NT2/D1 (cell line): ENCODE data around the gene PSEN2.

Experiments used
- DNase-seq: peaks from one replicate; pipeline ENCODE4 v3.0.0-alpha.2; 2011; ENCODE audit warnings: low read depth, low spot score
- H3K27me3 ChIP-seq: 2 replicates; pipeline ENCODE4 v1.6.0; 2011; ENCODE audit warnings: mild to moderate bottlenecking; ENCODE audit not compliant: insufficient read length, insufficient read depth
- H3K36me3 ChIP-seq: 2 replicates; pipeline ENCODE4 v1.6.1; 2011; ENCODE audit warnings: mild to moderate bottlenecking, low read length, mixed read lengths; ENCODE audit not compliant: insufficient read depth, insufficient read length
- H3K4me1 ChIP-seq: 2 replicates; pipeline ENCODE4 v1.5.1; 2011; ENCODE audit not compliant: insufficient read depth, insufficient read length
- H3K4me3 ChIP-seq: 2 replicates; pipeline ENCODE4 v1.5.1; 2011; ENCODE audit warnings: low read depth; ENCODE audit not compliant: insufficient read length
- H3K9ac ChIP-seq: 2 replicates; pipeline ENCODE4 v1.6.0; 2011; ENCODE audit warnings: low read depth; ENCODE audit not compliant: insufficient read length
- H3K9me3 ChIP-seq: 2 replicates; pipeline ENCODE4 v1.5.1; 2011; ENCODE audit warnings: mild to moderate bottlenecking, low read length; ENCODE audit not compliant: insufficient read depth
- SUZ12 ChIP-seq: IDR thresholded peaks from 2 replicates; pipeline ENCODE4 v1.6.1; 2011; ENCODE audit not compliant: insufficient read length, insufficient read depth; ENCODE audit errors: extremely low read depth
- YY1 ChIP-seq: IDR thresholded peaks from 2 replicates; pipeline ENCODE4 v1.6.1; 2011; ENCODE audit not compliant: insufficient read length, insufficient read depth
- ZNF274 ChIP-seq: IDR thresholded peaks from 2 replicates; pipeline ENCODE4 v1.6.1; 2011; ENCODE audit warnings: mild to moderate bottlenecking, low read depth, low read length

The PSEN2 gene

DNA sequence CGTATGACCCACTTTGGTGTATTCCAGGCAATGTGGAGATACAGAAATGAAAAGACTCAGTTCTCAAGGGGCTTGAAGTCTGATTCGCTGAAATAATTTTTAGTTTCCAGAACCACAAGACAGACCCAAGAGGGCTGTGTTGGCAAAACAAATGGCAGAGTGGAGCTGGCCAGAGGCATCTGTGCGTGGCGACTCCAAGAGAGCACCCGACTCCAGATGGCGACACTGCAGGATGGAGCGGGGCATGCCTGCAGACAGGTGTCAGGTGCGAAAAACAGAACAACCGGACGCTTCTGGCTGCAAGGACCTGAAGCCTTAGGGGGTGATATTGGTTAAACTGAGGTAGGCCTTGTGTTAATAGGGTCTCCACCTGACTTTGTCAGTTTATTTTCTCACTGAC lies 38.0 kb downstream of the PSEN2 start:
- H3K9ac ChIP-seq, result no peak overlapping the region

DNA sequence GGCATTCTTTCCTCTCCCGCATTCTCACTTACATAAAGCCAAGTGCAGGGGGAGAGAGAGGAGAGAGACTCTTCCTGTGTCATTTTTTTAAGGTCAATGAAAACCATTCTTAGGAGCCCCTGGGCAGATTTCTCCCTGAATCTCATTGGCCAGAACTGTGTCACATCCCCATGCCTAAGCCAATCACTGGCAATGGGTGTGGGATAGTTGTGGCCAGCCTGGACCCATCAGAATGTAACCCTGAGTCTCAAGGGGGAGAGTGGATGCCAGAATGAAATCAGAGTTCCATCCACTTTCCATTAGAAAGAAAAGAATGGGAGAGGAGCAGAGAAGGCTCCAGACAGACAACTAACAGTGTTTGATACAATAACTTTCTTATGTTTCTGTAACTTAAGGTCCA lies 38.5 kb downstream of the PSEN2 start:
- H3K27me3 ChIP-seq, result no peaks in the 10 kb centered on the region
- peak; percentile 28 for DNase-seq
- no peak for TF ChIP-seq ZNF274
- no peak for TF ChIP-seq SUZ12
- no peak for TF ChIP-seq YY1

More for the DNA sequence above, 38.0 kb downstream of the PSEN2 start:
- Histone ChIP-seq H3K36me3 (peaks cover 59% of the 10 kb centered on the region), H3K9me3 (no peaks in the 10 kb centered on the region), H3K27me3 (no peaks in the 10 kb centered on the region), H3K4me3 (no peak overlapping the region), H3K4me1 (peaks cover 6% of the 10 kb centered on the region)
- TF ChIP-seq ZNF274 (no peak), YY1 (no peak), SUZ12 (no peak)
- no peak for DNase-seq

DNA sequence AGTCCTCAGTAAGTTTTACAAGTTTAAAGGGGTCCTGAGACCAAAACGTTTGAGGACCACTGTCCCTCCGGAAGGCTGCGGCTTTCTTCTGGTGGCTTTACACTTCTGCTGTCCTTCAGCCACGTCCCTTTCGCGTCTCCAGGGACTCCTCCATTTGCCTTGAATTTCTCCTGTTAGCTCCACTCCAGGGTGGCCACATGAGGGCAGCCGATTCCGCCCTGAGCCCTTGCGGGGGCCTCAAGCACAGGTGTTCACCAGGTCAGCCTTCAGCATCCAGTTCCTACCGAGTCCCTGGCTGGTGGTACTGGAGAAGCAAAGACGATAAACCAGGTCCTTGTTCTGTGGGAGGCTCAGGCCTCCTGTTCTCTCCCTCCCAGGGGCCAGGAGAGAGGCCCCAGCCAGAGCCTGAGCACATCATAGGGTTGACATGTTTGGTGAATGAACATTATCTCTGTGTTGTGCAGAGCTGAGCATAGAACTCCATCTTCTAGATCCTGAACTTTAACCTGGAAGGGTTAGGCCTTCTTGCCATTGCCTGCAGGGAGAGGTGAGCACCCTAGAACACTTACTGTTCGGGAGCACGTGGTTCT lies 42.3 kb downstream of the PSEN2 start:
- DNase-seq, result peak; percentile 39

More for the DNA sequence above, 38.5 kb downstream of the PSEN2 start:
- H3K4me1 ChIP-seq, result peaks cover 5% of the 10 kb centered on the region
- H3K4me3 ChIP-seq, result no peak overlapping the region
- H3K9me3 ChIP-seq, result no peaks in the 10 kb centered on the region
- H3K9ac ChIP-seq, result no peak overlapping the region
- peaks cover 58% of the 10 kb centered on the region for H3K36me3 ChIP-seq

DNA sequence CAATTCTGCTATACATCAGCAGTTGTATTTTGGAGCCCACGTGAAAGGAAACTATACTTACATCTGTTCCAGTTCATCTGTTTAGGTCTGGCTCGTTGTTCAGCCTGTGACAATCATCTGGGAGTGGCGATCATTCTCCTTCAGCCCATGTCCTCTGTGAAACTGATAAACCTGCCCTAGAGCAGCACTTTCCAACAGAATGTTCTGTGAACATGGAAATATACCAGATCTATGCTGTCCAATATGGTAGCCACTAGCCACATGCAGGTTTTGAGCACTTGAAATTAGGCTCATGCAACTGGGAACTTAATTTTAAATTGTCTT lies 45.2 kb downstream of the PSEN2 start:
- H3K4me1 ChIP-seq, result no peaks in the 10 kb centered on the region
- H3K36me3 ChIP-seq, result peaks cover 53% of the 10 kb centered on the region
- no peaks in the 10 kb centered on the region for H3K27me3 ChIP-seq
- H3K4me3 ChIP-seq, result no peak overlapping the region
- DNase-seq, result no peak
- H3K9ac ChIP-seq, result no peak overlapping the region
- TF ChIP-seq SUZ12 (no peak), YY1 (no peak), ZNF274 (no peak)
- no peaks in the 10 kb centered on the region for H3K9me3 ChIP-seq

More for the DNA sequence above, 42.3 kb downstream of the PSEN2 start:
- H3K36me3 ChIP-seq, result peaks cover 57% of the 10 kb centered on the region
- no peaks in the 10 kb centered on the region for H3K4me1 ChIP-seq
- H3K27me3 ChIP-seq, result no peaks in the 10 kb centered on the region
- no peak overlapping the region for H3K4me3 ChIP-seq
- no peak for TF ChIP-seq ZNF274
- TF ChIP-seq YY1, result no peak
- no peak for TF ChIP-seq SUZ12
- no peaks in the 10 kb centered on the region for H3K9me3 ChIP-seq
- no peak overlapping the region for H3K9ac ChIP-seq

DNA sequence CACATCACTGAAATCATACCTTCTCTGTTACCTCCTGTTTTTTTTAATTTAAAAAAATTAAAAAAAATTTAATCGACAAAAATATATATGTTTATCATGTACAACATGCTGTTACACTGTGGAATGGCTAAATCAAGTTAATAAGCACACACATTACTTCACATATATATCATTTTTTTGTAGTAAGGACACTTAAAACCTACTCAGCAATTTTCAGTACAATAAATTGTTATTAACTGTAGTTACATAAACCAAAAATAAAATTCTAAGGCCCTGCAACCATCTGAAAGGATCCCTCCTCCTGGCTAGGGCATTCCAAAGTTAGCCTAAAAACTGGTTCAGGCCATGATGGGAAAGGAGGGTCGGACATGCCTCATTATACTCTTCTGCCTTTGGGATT lies 46.1 kb downstream of the PSEN2 start:
- no peak overlapping the region for H3K9ac ChIP-seq
- H3K36me3 ChIP-seq, result peaks cover 54% of the 10 kb centered on the region
- DNase-seq, result no peak
- H3K4me3 ChIP-seq, result no peak overlapping the region
- TF ChIP-seq YY1 (no peak), SUZ12 (no peak), ZNF274 (no peak)
- no peaks in the 10 kb centered on the region for H3K4me1 ChIP-seq
- H3K27me3 ChIP-seq, result no peaks in the 10 kb centered on the region
- H3K9me3 ChIP-seq, result no peaks in the 10 kb centered on the region

DNA sequence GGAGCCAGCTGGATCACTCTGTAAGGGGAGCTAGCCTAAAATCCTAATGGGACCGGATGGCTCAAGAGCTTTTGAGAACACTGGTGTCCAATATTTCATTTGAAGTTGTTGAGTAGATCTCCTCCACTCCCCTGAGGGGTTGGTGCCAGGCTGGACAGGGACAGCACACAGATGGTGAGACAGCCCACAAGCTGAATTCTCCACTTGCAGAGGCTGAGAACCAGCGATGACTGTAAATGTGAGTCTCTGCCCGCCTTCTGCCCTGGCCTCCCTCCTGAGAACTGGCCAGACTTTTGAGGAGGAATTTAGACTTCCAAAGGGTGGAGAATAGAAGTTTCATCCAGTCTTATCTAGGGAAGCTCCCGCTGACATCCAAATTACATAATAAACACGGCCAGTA lies 49.2 kb downstream of the PSEN2 start:
- H3K4me3 ChIP-seq, result no peak overlapping the region
- no peaks in the 10 kb centered on the region for H3K9me3 ChIP-seq
- TF ChIP-seq ZNF274 (no peak), YY1 (no peak), SUZ12 (no peak)
- H3K9ac ChIP-seq, result no peak overlapping the region
- no peaks in the 10 kb centered on the region for H3K4me1 ChIP-seq
- H3K27me3 ChIP-seq, result no peaks in the 10 kb centered on the region
- H3K36me3 ChIP-seq, result peaks cover 39% of the 10 kb centered on the region
- no peak for DNase-seq

DNA sequence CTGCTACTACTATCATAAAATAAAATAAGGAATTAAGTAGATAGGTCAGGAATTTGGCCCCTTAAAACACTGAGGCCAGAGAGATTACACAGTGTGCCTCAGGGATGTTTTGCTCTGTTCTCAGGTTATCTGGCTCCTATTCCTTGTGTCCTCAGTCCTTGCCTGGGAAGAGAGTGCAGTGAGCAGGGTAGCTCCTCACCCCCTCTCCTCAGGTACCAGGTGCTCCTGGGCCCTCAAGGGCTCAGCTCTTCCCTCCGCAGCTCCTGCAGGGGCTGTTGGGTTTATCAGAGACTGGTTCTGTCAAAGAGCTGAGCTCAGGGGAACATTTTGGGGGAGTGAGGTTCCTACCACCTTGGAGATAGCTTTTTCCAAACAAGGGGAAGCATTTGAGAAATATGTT lies 49.6 kb downstream of the PSEN2 start:
- DNase-seq, result no peak
- Histone ChIP-seq H3K4me1 (no peaks in the 10 kb centered on the region), H3K9ac (no peak overlapping the region), H3K4me3 (no peak overlapping the region), H3K27me3 (no peaks in the 10 kb centered on the region), H3K9me3 (no peaks in the 10 kb centered on the region), H3K36me3 (peaks cover 39% of the 10 kb centered on the region)
- TF ChIP-seq YY1 (no peak), SUZ12 (no peak), ZNF274 (no peak)
